ENCODE data around the gene TMED4.
"Not testable (repeated sequence)": the region's sequence is repeated elsewhere in the genome, so short reads cannot be mapped to it uniquely, and the experiment has no call there.

Gene TMED4

GRCh38 chr7:44568771-44569560, 13.1 kb downstream of the TMED4 start:
- DNase-seq: no peak

- DNase-seq: no peak
Measured at GRCh38 chr7:44567884-44568283, 14.1 kb downstream of the TMED4 start.

- DNase-seq: no peak
Measured at GRCh38 chr7:44566680-44567079, 15.4 kb downstream of the TMED4 start.

- no peak for DNase-seq
Measured at GRCh38 chr7:44565795-44566559, 16.1 kb downstream of the TMED4 start.

GRCh38 chr7:44565097-44565794, 16.8 kb downstream of the TMED4 start:
- peak; percentile 76 for DNase-seq

GRCh38 chr7:44564606-44565005, 17.4 kb downstream of the TMED4 start:
- no peak for DNase-seq

GRCh38 chr7:44563171-44563679, 18.8 kb downstream of the TMED4 start:
- no peak for DNase-seq

- not testable (repeated sequence) for DNase-seq
Measured at GRCh38 chr7:44562622-44562962, 19.4 kb downstream of the TMED4 start.

- DNase-seq: no peak
Measured at GRCh38 chr7:44561962-44562621, 19.9 kb downstream of the TMED4 start.

GRCh38 chr7:44561481-44561880, 20.6 kb downstream of the TMED4 start:
- no peak for DNase-seq

GRCh38 chr7:44559485-44559884, 22.5 kb downstream of the TMED4 start:
- no peak for DNase-seq

GRCh38 chr7:44557485-44557884, 24.5 kb downstream of the TMED4 start:
- no peak for DNase-seq

- DNase-seq: no peak
Measured at GRCh38 chr7:44555350-44555749, 26.7 kb downstream of the TMED4 start.

GRCh38 chr7:44552473-44553005, 29.5 kb downstream of the TMED4 start:
- DNase-seq: not testable (repeated sequence)

- no peak for DNase-seq
Measured at GRCh38 chr7:44549457-44549856, 32.6 kb downstream of the TMED4 start.

GRCh38 chr7:44548893-44549292, 33.1 kb downstream of the TMED4 start:
- no peak for DNase-seq

GRCh38 chr7:44547536-44548231, 34.3 kb downstream of the TMED4 start:
- DNase-seq: no peak

- DNase-seq: no peak
Measured at GRCh38 chr7:44541876-44542610, 40.0 kb downstream of the TMED4 start.

- DNase-seq: no peak
Measured at GRCh38 chr7:44541028-44541869, 40.8 kb downstream of the TMED4 start, which contains the start of gene NPC1L1. Gene NPC1L1 (minus strand): TSS chr7:44541330. CDS start chr7:44541259, 71 bp downstream.

GRCh38 chr7:44540592-44541027, 41.4 kb downstream of the TMED4 start:
- DNase-seq: no peak
